GM19240 (cell line): Measurements from ENCODE around the gene OMA1.

Source experiments
- DNase-seq: peaks from one replicate; pipeline ENCODE4 v3.0.0; 2011; ENCODE audit warnings: low spot score; ENCODE audit not compliant: insufficient read length

The OMA1 gene

DNA sequence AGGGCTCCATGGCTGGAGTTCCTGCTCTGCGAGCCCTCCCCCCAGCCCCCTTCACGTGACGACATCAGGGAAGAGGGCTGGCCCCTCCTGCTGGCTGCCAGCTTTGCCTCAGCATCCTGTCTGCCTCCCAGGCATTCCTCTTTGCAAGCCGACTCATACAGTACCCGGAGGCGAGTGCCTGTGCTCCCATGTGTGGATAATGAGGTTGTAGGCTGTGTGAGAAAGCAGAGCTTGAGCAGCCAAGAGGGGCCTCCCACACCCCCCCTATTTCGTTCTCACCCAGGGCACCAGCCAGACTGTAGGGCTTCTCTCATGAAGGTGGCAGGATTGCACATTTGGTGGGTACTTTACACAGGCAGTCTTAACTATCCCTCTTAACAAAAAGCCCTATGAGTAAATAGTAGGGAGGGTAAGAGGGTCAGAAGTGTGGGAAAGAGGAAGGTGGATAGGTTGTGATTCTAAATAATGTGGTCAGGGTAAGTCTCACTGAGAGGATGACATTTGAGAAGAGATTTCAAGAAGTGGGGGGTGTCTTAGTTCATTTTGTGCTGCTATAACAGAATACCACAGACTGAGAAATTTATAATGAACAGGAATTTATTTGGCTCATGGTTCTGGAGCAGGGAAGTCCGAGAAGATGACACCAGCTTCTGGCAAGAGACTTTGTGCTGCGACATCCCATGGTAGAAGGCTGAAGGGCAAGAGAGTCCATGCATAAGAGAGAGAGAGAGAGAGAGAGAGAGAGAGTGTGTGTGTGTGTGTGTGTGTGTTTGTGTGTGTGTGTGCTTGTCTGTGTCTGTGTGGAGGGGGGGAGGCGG lies 113.5 kb downstream of the OMA1 start:
- no peak for DNase-seq

DNA sequence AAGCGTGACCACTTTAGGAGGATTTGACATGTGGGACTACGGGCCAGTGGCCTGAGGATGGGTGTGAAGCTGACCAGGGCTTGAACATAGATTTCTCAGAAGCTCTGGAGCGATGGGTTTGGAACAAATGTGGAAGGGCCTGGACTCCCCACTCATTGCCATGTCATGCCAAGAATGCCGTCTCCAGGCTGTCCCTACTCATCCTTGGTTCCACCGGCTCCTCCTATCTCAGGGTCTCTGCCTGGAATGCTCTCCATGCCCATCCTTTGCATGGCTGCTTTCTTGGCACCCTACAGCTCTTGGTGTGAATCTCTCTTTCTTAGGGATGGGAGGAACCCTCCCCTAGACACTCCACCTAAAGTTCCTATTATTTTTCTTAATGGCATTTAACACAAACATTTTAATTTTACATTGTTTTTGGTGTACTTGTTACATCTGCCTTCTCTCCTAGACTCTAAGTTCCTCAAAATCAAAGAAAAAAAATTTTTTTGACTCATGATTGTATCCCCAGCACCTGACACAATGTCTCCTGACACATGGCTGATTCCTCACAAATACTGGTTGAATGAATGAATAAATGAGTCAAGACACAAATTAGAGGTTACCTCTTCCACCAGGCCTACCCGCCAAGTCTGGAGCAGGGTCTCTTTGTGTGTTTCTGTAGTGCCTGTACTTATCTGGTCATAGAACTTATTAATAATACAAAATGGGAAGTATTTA lies 114.5 kb downstream of the OMA1 start:
- DNase-seq: no peak
